Activated naive CD8-positive, alpha-beta T cell treated with anti-CD3 and anti-CD28 coated beads for 36 hours (primary cell): ENCODE measurements around the gene DCTN2. TPM values are rescaled to one million over a fixed set of nuclear protein-coding genes. Genes with fewer than 3 reads are reported as not detected.
"Not testable (repeated sequence)": the region's sequence is repeated elsewhere in the genome, so short reads cannot be mapped to it uniquely, and the experiment has no call there.

Experiments
- DNase-seq: peaks from one replicate; pipeline ENCODE4 v3.0.0; 2021
- H3K27ac Mint-ChIP-seq: one replicate; pipeline ENCODE4 v1.8.0; 2022; ENCODE audit warnings: mild to moderate bottlenecking, moderate library complexity, mixed read lengths
- H3K27me3 Mint-ChIP-seq: one replicate; pipeline ENCODE4 v1.8.0; 2022; ENCODE audit warnings: mild to moderate bottlenecking, mixed read lengths
- H3K36me3 Mint-ChIP-seq: one replicate; pipeline ENCODE4 v1.8.0; 2021; ENCODE audit warnings: mild to moderate bottlenecking, mixed read lengths
- H3K4me1 Mint-ChIP-seq: one replicate; pipeline ENCODE4 v1.8.0; 2021; ENCODE audit warnings: mixed read lengths
- H3K4me3 Mint-ChIP-seq: one replicate; pipeline ENCODE4 v1.8.0; 2022; ENCODE audit warnings: mild to moderate bottlenecking, moderate library complexity, mixed read lengths
- H3K9me3 Mint-ChIP-seq: one replicate; pipeline ENCODE4 v1.8.0; 2022; ENCODE audit warnings: mixed read lengths
- total RNA-seq, 2 experiments: library from RNA; stranded (reverse); gene quantifications; one replicate each; pipeline ENCODE4 v1.2.3, GENCODE V29; 2021

Gene DCTN2
- total RNA-seq, 2 experiments from 2014 or later, result 73.6 to 81.3 TPM

DNA sequence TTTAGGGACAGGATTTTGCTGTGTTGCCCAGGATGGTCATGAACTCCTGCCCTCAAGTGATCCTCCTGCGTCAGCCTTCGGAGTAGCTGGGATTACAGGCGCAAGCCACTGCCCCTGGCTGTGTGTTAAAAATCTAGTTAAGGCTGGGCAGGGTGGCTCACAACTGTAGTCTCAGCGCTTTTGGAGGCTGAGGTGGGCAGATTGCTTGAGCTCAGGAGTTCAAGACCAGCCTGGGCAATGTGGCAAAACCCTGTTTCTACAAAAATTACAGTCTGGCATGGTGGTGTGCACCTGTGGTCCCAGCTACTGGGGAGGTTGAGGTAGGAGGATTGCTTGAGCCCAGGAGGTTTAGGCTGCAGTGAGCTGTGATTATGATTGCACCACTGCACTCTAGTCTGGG is 35.8 kb downstream of the DCTN2 start:
- Mint-ChIP-seq H3K27ac (no peak overlapping the region), H3K4me1 (peaks cover 19% of the 10 kb centered on the region), H3K9me3 (no peaks in the 10 kb centered on the region), H3K4me3 (no peak overlapping the region), H3K27me3 (no peaks in the 10 kb centered on the region), H3K36me3 (peaks cover 32% of the 10 kb centered on the region)
- no peak for DNase-seq

GRCh38 chr12:57507796-57508195 is 39.2 kb downstream of the DCTN2 start:
- not testable (repeated sequence) for H3K27ac Mint-ChIP-seq, DNase-seq, H3K9me3 Mint-ChIP-seq, H3K27me3 Mint-ChIP-seq, H3K4me3 Mint-ChIP-seq
- H3K36me3 Mint-ChIP-seq, result peaks cover 32% of the 10 kb centered on the region
- H3K4me1 Mint-ChIP-seq, result peaks cover 11% of the 10 kb centered on the region

GRCh38 chr12:57506541-57506940 is 40.5 kb downstream of the DCTN2 start:
- not testable (repeated sequence) for H3K4me3 Mint-ChIP-seq, H3K4me1 Mint-ChIP-seq, DNase-seq, H3K27me3 Mint-ChIP-seq, H3K9me3 Mint-ChIP-seq, H3K27ac Mint-ChIP-seq
- H3K36me3 Mint-ChIP-seq, result peaks cover 30% of the 10 kb centered on the region

DNA sequence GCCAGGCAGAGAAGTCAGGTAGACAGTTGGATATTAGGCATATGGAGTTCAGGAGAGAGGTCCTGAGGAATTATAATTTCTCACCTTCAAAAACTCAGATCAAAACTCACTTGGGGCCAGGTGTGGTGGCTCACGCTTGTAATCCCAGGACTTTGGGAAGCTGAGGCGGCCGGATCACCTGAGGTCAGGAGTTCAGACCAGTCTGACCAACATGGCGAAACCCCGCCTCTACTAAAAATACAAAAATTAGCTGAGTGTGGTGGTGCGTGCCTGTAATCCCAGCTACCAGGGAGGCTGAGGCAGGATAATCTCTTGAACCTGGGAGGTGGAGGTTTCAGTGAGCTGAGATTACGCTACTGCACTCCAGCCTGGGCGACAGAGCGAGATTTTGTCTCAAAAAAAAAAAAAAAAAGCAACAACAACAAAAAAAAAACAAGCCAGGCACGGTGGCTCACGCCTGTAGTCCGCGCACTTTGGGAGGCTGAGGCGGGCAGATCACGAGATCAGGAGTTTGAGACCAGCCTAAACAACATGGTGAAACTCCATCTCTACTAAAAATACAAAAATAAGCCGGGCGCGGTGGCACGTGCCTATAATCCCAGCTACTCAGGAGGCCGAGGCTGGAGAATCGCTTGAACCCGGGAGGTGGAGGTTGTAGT is 44.6 kb downstream of the DCTN2 start:
- H3K27me3 Mint-ChIP-seq, H3K27ac Mint-ChIP-seq, DNase-seq, H3K9me3 Mint-ChIP-seq, H3K4me3 Mint-ChIP-seq, H3K4me1 Mint-ChIP-seq: not testable (repeated sequence)
- peaks cover 57% of the 10 kb centered on the region for H3K36me3 Mint-ChIP-seq

DNA sequence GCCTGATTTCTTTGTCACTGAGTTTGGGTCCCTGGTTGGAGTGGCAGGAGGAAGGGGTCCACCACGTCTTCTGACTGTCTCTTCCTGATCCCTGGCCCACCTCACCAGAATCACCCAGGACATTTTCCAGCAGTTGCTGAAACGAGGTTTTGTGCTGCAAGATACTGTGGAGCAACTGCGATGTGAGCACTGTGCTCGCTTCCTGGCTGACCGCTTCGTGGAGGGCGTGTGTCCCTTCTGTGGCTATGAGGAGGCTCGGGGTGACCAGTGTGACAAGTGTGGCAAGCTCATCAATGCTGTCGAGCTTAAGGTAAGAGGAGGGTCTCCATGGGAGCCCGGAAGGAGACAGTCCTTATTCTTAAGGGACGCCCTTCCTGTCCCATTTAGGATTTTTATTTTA is 46.8 kb downstream of the DCTN2 start:
- H3K4me1 Mint-ChIP-seq, result peaks cover 11% of the 10 kb centered on the region
- H3K4me3 Mint-ChIP-seq, result no peak overlapping the region
- no peak overlapping the region for H3K27ac Mint-ChIP-seq
- H3K36me3 Mint-ChIP-seq, result peaks cover 58% of the 10 kb centered on the region
- H3K9me3 Mint-ChIP-seq, result peaks cover 3% of the 10 kb centered on the region
- no peaks in the 10 kb centered on the region for H3K27me3 Mint-ChIP-seq
- no peak for DNase-seq

- peaks cover 60% of the 10 kb centered on the region for H3K36me3 Mint-ChIP-seq
- H3K4me1 Mint-ChIP-seq, result peaks cover 8% of the 10 kb centered on the region
- peak overlapping the region; percentile 27 for H3K27ac Mint-ChIP-seq
- H3K9me3 Mint-ChIP-seq, result peaks cover 3% of the 10 kb centered on the region
- H3K4me3 Mint-ChIP-seq, result no peak overlapping the region
- no peaks in the 10 kb centered on the region for H3K27me3 Mint-ChIP-seq
- no peak for DNase-seq
Measured at GRCh38 chr12:57498571-57498970, 48.4 kb downstream of the DCTN2 start.

- H3K27ac Mint-ChIP-seq, result no peak overlapping the region
- peaks cover 60% of the 10 kb centered on the region for H3K36me3 Mint-ChIP-seq
- DNase-seq, result no peak
- H3K27me3 Mint-ChIP-seq, result no peaks in the 10 kb centered on the region
- peaks cover 8% of the 10 kb centered on the region for H3K4me1 Mint-ChIP-seq
- no peak overlapping the region for H3K4me3 Mint-ChIP-seq
- H3K9me3 Mint-ChIP-seq, result peaks cover 3% of the 10 kb centered on the region
Measured at GRCh38 chr12:57498132-57498502, 48.9 kb downstream of the DCTN2 start.

- Mint-ChIP-seq H3K4me3 (no peak overlapping the region), H3K9me3 (peaks cover 3% of the 10 kb centered on the region), H3K4me1 (peaks cover 14% of the 10 kb centered on the region), H3K27ac (peak overlapping the region; percentile 32), H3K36me3 (peaks cover 64% of the 10 kb centered on the region), H3K27me3 (no peaks in the 10 kb centered on the region)
- no peak for DNase-seq
Measured at GRCh38 chr12:57497223-57498131, 49.5 kb downstream of the DCTN2 start.

DNA sequence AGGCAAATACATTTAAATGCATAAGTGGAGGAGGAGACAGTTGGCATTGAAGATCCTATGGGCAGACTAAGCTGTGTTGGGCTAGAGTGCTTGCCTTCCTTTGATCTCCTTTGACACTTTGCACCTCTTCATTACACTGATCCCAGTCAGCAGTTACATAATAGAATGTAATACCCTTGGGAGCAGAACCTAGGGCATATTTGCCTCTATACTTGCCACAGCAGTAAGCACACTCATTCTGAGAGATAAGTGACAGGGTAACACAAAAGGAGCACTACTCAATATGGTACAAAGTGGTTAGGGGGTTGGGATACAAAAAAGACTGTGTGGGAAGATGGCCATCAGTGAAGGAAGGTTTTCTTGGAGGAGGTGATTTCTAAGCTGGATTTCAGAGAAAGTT is 50.2 kb downstream of the DCTN2 start:
- Mint-ChIP-seq H3K9me3 (peaks cover 3% of the 10 kb centered on the region), H3K27ac (peak overlapping the region; percentile 32), H3K4me3 (no peak overlapping the region), H3K4me1 (peaks cover 14% of the 10 kb centered on the region), H3K36me3 (peaks cover 66% of the 10 kb centered on the region), H3K27me3 (no peaks in the 10 kb centered on the region)
- no peak for DNase-seq

DNA sequence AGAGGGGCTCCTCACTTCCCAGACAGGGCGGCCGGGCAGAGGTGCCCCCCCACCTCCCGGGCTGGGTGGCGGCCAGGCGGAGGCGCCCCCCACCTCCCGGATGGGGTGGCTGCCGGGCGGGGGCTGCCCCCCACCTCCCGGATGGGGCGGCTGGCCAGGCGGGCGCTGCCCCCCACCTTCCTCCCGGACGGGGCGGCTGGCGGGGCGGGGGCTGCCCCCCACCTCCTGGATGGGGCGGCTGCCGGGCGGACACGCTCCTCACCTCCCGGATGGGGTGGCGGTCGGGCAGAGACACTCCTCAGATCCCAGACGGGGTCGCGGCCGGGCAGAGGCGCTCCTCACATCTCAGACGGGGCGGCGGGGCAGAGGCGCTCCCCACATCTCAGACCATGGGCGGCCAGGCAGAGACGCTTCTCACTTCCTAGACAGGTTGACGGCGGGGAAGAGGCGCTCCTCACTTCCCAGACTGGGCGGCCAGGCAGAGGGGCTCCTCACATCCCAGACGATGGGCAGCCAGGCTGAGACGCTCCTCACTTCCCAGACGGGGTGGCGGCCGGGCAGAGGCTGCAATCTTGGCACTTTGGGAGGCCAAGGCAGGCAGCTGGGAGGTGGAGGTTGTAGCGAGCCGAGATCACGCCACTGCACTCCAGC is 51.8 kb downstream of the DCTN2 start:
- peaks cover 19% of the 10 kb centered on the region for H3K4me1 Mint-ChIP-seq
- not testable (repeated sequence) for H3K9me3 Mint-ChIP-seq, H3K4me3 Mint-ChIP-seq, H3K27ac Mint-ChIP-seq, DNase-seq, H3K27me3 Mint-ChIP-seq
- peaks cover 63% of the 10 kb centered on the region for H3K36me3 Mint-ChIP-seq

DNA sequence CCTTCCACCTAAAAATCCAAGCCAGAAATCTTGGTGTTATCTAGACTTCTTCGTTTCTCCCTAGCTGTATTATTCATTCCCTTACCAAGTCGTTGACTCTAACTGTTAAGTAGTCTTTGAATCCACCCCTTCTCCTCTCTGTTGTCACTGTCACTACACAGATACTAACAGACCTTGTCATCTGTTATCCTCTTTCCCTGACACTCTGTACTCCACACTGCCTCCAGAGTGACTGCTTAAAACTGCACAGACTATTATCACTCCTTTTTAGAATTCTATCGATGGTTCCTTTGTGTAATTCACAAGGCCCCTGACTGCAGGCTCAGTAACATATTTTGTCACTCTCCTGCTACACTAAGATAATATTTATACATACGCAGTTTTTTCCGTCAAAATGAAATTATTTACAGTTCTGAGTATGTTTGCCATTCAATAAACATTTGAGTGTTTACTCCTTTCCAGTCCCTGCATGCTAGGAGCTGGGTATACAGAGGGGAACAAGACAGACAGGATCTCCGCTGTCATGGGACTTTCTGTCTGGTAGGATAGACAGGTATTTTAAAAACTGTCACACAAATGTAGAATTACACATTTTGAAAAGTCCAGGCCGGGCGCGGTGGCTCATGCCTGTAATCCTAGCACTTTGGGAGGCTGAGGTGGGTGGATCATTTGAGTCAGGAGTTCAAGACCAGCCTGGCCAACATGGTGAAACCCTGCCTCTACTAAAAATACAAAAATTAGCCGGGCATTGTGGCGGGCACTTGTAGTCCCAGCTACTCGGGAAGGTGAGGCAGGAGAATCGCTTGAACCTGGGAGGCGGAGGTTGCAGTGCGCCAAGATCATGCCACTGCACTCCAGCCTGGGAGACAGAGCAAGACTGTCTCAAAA is 55.4 kb downstream of the DCTN2 start:
- DNase-seq, result no peak
- peaks cover 59% of the 10 kb centered on the region for H3K36me3 Mint-ChIP-seq
- no peaks in the 10 kb centered on the region for H3K9me3 Mint-ChIP-seq
- H3K4me1 Mint-ChIP-seq, result peaks cover 30% of the 10 kb centered on the region
- peak overlapping the region; percentile 16 for H3K4me3 Mint-ChIP-seq
- peak overlapping the region; percentile 76 for H3K27ac Mint-ChIP-seq
- no peaks in the 10 kb centered on the region for H3K27me3 Mint-ChIP-seq

- no peak for DNase-seq
- Mint-ChIP-seq H3K4me3 (no peak overlapping the region), H3K9me3 (no peaks in the 10 kb centered on the region), H3K27ac (no peak overlapping the region), H3K27me3 (no peaks in the 10 kb centered on the region), H3K4me1 (peaks cover 30% of the 10 kb centered on the region), H3K36me3 (peaks cover 56% of the 10 kb centered on the region)
Measured at GRCh38 chr12:57490126-57490525, 56.9 kb downstream of the DCTN2 start.

GRCh38 chr12:57489157-57489641 is 57.8 kb downstream of the DCTN2 start:
- Mint-ChIP-seq H3K4me1 (peaks cover 30% of the 10 kb centered on the region), H3K27me3 (no peaks in the 10 kb centered on the region), H3K4me3 (peak overlapping the region; percentile 92), H3K9me3 (no peaks in the 10 kb centered on the region), H3K27ac (peak overlapping the region; percentile 94), H3K36me3 (peaks cover 52% of the 10 kb centered on the region)
- DNase-seq, result no peak

DNA sequence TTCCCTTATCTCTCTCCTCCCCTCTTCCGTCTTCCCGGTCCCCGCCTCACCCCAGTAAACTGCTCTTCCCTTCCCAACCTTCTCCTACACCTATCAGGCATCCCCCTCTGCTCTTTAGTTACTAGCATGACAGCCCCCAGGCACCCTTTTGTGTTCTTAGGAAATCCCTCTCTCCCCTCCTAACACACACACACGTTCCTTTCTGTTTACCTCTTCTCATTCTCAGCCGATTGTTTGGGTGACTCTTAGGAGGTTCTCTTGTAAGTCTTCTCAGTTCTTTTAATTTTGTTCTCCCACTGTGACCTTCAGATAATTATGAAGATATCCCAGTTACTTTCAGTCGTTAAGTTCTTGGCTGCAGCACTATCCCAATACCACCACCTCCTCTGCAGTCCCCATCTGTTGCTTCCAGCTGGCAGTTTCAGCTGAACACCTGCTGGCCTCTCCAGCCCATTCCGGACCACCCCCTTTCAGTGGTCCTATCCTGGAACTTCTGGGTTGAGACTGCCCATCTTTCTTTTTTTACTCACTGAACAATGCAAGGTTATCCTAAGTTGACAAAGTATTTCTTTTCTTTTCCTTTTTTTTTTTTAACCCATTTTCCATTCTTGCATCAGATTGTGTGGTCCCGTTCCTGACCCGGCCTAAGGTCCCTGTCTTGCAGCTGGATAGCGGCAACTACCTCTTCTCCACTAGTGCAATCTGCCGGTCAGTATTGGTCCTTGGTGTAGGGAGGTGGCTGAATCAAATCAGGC is 58.4 kb downstream of the DCTN2 start:
- Mint-ChIP-seq H3K36me3 (peaks cover 49% of the 10 kb centered on the region), H3K27me3 (no peaks in the 10 kb centered on the region), H3K4me1 (peaks cover 31% of the 10 kb centered on the region)

More for the DNA sequence above, 58.4 kb downstream of the DCTN2 start:
- Mint-ChIP-seq H3K27ac (peak overlapping the region; percentile 94), H3K4me3 (peak overlapping the region; percentile 92), H3K9me3 (no peaks in the 10 kb centered on the region)
- DNase-seq, result no peak
